ENCODE measurements around the gene ZNF93.
A peak's percentile ranks its signal among the peaks of the same experiment; 100 is the strongest.
"Not testable (repeated sequence)": the region's sequence is repeated elsewhere in the genome, so short reads cannot be mapped to it uniquely, and the experiment has no call there.

ZNF93 gene

GRCh38 chr19:19937403-19937802 lies 36.7 kb downstream of the ZNF93 start:
- DNase-seq (ENCODE audit: low read depth in 2 of 3, low spot score in 2 of 3), result no peak

GRCh38 chr19:19938449-19938848 lies 37.7 kb downstream of the ZNF93 start:
- no peak for DNase-seq (ENCODE audit: low read depth in 2 of 3, low spot score in 2 of 3)

GRCh38 chr19:19943848-19944582 lies 43.3 kb downstream of the ZNF93 start:
- DNase-seq (ENCODE audit: low read depth in 2 of 3, low spot score in 2 of 3), result no peak

- no peak for DNase-seq (ENCODE audit: low read depth in 2 of 3, low spot score in 2 of 3)
Measured at GRCh38 chr19:19944583-19944880, 43.8 kb downstream of the ZNF93 start.

- DNase-seq (ENCODE audit: low read depth in 2 of 3, low spot score in 2 of 3), result no peak
Measured at GRCh38 chr19:19946226-19946625, 45.5 kb downstream of the ZNF93 start.

- DNase-seq (ENCODE audit: low read depth in 2 of 3, low spot score in 2 of 3), result no peak
Measured at GRCh38 chr19:19948800-19949199, 48.1 kb downstream of the ZNF93 start.

GRCh38 chr19:19955208-19955607 lies 54.5 kb downstream of the ZNF93 start:
- DNase-seq (ENCODE audit: low read depth in 2 of 3, low spot score in 2 of 3), result no peak

GRCh38 chr19:19956434-19957075 lies 55.8 kb downstream of the ZNF93 start:
- DNase-seq (ENCODE audit: low read depth in 2 of 3, low spot score in 2 of 3), result no peak

- DNase-seq (ENCODE audit: low read depth in 2 of 3, low spot score in 2 of 3), result not testable (repeated sequence)
Measured at GRCh38 chr19:19957766-19958165, 57.0 kb downstream of the ZNF93 start.

GRCh38 chr19:19959151-19959799 lies 58.5 kb downstream of the ZNF93 start:
- peak; percentile 20 to 26 (median 22) for DNase-seq (ENCODE audit: low read depth in 2 of 3, low spot score in 2 of 3)

GRCh38 chr19:19964416-19964815 lies 63.7 kb downstream of the ZNF93 start:
- no peak for DNase-seq (ENCODE audit: low read depth in 2 of 3, low spot score in 2 of 3)

GRCh38 chr19:19966126-19966525 lies 65.4 kb downstream of the ZNF93 start:
- DNase-seq (ENCODE audit: low read depth in 2 of 3, low spot score in 2 of 3), result not testable (repeated sequence)

- no peak for DNase-seq (ENCODE audit: low read depth in 2 of 3, low spot score in 2 of 3)
Measured at GRCh38 chr19:19966862-19967261, 66.1 kb downstream of the ZNF93 start.
